ENCODE measurements around the gene EIPR1.
A peak's percentile ranks its signal among the peaks of the same experiment; 100 is the strongest.

Gene EIPR1

DNA sequence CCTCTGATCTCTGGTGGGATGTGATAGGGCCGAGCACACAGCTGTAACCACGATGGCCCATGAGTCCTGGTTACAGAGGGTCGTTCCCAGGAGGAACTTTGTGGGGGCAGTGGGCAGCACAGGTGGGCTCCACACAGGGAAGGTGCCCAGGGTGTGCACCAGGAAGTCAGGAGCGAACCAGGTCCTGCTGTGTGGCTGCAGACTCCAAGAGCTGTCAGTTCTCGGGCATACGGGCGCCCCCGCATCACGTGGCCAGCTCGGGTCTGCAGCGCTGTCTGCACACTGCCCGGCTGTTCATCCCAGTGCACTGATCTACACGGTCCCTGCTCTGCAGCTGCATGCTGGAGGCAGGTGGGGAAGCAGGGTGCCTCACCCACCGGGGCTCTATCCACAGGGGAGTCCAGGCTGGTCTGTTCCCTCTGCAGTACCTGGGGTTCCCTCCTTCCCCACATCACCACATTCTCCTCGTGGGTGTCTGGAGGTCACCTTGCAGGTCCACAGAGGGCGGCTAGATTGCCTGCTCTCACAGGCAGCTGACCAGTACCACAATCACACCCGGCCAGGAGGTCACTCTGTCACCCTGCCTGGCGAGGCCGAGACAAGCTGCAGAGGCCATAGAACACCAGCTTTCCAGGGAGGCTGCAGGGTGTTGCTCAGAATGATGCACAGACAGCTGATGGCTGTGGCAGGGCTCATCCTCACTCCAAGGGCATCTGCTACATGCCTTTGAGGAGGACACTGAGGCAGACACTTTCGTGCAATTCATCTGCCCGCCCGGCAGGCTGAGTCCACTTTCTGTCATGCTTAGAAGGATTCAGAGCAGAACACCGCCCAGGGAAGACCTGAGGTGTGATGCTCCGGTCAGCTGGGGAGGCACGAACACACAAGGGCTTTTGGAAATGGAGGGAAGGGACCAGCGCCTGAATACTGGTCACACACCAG, 202.7 kb downstream of the EIPR1 start:
- DNase-seq (ENCODE audit: low spot score): no peak

GRCh38 chr2:3173031-3173430, 204.6 kb downstream of the EIPR1 start:
- DNase-seq (ENCODE audit: low spot score): no peak

- DNase-seq (ENCODE audit: low spot score): no peak
Observed at GRCh38 chr2:3172265-3172935, 205.2 kb downstream of the EIPR1 start.

GRCh38 chr2:3171564-3172264, 205.9 kb downstream of the EIPR1 start:
- no peak for DNase-seq (ENCODE audit: low spot score)

GRCh38 chr2:3170792-3171455, 206.7 kb downstream of the EIPR1 start:
- DNase-seq (ENCODE audit: low spot score): no peak

- peak; percentile 61 for DNase-seq (ENCODE audit: low spot score)
Observed at GRCh38 chr2:3169106-3169870, 208.3 kb downstream of the EIPR1 start.

DNA sequence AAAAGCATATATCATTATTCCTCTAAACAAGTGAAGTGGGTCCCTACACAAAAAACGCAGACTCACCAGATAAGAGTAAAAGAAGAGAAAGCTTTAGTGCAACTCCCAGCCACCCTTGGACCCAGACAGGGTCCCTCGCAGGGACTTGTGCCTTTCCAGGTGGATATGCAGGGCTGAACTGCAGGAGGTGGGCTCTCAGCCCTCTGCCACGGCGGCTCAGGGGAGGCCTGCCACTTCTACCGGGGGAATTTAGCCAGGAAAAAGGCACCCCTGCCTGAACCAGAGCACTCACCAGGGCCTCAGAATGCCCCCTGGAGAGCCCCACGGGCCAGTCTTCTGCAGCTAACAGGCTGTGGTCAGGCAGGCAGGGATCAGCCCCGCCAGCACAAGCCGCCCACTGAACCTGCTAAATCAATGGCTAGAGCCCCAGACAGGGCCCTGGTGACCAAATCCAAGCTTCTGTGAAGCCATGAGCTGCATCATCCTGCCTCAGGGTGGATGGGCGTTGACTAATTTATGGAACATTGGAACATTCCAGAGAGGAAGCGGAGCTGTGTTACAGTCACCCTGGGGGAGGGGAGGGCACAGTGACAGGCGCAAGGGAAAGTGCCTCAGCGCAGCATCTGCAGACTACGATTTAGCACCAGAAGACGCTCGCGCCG, 209.3 kb downstream of the EIPR1 start:
- DNase-seq (ENCODE audit: low spot score): peak; percentile 66

GRCh38 chr2:3163401-3163800, 214.2 kb downstream of the EIPR1 start:
- DNase-seq (ENCODE audit: low spot score): no peak

- DNase-seq (ENCODE audit: low spot score): no peak
Observed at GRCh38 chr2:3162442-3163077, 215.1 kb downstream of the EIPR1 start.

GRCh38 chr2:3160751-3161330, 216.8 kb downstream of the EIPR1 start:
- no peak for DNase-seq (ENCODE audit: low spot score)

DNA sequence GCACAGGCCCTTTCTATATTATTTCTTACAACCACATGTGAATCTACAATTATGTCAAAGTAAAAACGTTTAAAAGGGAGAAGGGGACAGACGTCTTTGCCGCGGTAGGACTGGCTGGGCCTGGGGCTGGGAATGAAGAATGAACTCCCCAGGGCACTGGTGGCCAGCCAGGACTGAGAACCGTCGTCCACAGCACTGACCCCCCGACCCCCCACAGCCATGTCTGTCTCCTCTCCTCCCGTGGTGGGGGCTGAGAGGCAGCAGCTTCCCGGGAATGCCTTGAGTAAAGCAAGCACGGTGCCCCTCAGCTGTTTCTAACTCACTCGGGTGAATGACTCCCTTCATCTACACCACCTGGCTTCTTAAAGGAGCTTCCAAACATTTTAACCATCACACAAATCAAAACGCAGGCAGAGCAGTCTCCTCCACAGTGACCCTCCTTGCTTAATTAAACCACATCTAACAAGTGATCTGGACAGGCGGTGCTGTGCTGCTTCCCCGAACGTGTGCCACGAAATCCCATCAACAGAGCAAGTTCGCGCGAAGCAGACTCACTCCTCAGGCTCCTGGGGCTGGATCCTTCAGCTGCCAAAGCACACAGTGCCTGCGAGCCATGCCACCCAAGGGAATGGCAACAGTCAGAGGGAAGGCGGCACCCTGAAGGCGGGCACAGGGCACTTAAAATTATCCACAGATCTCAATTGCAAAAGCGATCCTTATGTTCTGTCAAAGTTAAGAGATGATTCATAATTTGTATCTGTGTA, 217.7 kb downstream of the EIPR1 start:
- DNase-seq (ENCODE audit: low spot score): no peak

- DNase-seq (ENCODE audit: low spot score): no peak
Observed at GRCh38 chr2:3154700-3155099, 222.9 kb downstream of the EIPR1 start.

- no peak for DNase-seq (ENCODE audit: low spot score)
Observed at GRCh38 chr2:3154146-3154545, 223.5 kb downstream of the EIPR1 start.

- DNase-seq (ENCODE audit: low spot score): no peak
Observed at GRCh38 chr2:3151153-3151918, 226.3 kb downstream of the EIPR1 start.

DNA sequence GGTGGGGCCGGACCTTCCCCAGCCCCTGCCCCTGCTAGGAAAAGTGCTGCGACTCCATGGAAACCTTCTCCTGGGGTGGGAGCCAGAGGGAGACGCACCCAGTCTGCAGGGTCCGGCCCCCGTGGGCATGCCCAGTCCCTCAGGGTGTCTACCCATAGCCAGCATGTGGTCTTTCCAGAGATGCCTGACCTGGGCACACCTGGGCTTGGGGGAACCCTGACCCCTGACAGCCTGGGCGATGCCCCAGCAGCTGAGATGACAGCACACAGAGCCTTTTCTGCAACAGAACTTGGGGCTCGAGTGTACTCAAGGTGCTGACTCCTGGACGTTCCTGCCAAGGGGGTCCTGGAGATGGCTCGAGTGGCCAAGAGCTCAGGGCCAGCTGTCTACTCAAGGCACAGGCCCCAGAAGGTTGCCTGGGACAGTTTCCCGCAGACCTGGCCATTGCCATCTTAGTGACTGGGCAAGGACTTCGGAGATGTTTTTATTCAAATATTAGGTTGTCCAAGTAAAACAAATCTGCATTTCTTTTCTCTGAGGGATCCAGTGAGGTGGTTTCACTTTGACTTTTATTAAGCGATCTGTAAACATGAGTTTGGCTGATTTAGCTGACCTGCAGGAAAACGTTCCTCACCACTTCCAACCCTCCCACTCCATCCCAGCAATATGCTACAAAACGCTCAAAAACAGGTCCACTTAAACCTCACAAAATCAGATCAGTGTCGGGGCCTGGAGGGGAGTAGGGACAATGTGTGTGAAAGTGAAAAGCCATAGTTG, 228.0 kb downstream of the EIPR1 start:
- no peak for DNase-seq (ENCODE audit: low spot score)

DNA sequence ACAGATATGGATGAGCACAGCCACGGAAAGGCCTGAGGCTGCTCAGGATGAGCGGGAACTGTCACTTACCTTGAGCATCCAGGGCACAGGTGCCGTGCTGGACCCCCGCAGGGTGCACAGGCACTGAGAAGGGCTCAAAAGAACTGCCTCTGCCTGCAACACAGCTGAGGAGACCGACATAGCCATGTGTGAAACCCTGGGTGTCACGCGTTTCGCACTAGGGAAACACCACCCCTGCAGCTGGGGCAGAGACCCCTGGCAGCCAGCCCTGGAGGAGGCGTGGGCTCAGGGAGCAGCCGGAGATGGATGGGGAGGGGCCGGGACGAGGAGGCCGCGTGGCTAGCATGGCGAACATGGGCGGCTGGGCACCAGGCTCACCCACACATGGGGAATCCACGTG, 228.9 kb downstream of the EIPR1 start:
- no peak for DNase-seq (ENCODE audit: low spot score)

GRCh38 chr2:3147651-3148530, 229.7 kb downstream of the EIPR1 start:
- no peak for DNase-seq (ENCODE audit: low spot score)

Data from hepatic stellate cell (primary cell).